Breast epithelium (tissue), 3 donors: ENCODE data around the gene EXO1.

Experiments
- CTCF ChIP-seq, 3 donors: fragments of 450-650 bp; IDR thresholded peaks; one replicate each; pipeline ENCODE4 v1.5.1; 2016 to 2017; ENCODE audit warnings: antibody characterized with exemption in 3 of 3, mild to moderate bottlenecking in 3 of 3, moderate library complexity in 3 of 3
- POLR2A ChIP-seq: fragments of 450-650 bp; IDR thresholded peaks from one replicate; pipeline ENCODE4 v1.6.1; 2016; ENCODE audit warnings: antibody characterized with exemption, mild to moderate bottlenecking, moderate library complexity

- TF ChIP-seq CTCF (IDR thresholded peaks at IDR 0.05) (no peak), POLR2A (no peak)
These were observed 28.6 kb upstream of the EXO1 start for GRCh38 chr1:241819340-241819866.
